IPS-15b (cell line): ENCODE data around the gene CCK.

Experiments
- H3K27me3 ChIP-seq: one replicate; pipeline ENCODE4 v1.6.1; 2013; ENCODE audit warnings: low read length; ENCODE audit not compliant: control insufficient read depth, insufficient read depth
- H3K36me3 ChIP-seq: one replicate; pipeline ENCODE4 v1.6.1; 2013; ENCODE audit warnings: low read length; ENCODE audit not compliant: control insufficient read depth, insufficient read depth
- H3K4me1 ChIP-seq: one replicate; pipeline ENCODE4 v1.6.1; 2013; ENCODE audit warnings: mild to moderate bottlenecking, low read length; ENCODE audit not compliant: control insufficient read depth, insufficient read depth
- H3K4me3 ChIP-seq: one replicate; pipeline ENCODE4 v1.5.1; 2013; ENCODE audit warnings: low read depth, low read length
- H3K9ac ChIP-seq: one replicate; pipeline ENCODE4 v1.6.1; 2013; ENCODE audit warnings: low read depth, mild to moderate bottlenecking, low read length
- H3K9me3 ChIP-seq: one replicate; pipeline ENCODE4 v1.6.1; 2013; ENCODE audit warnings: mild to moderate bottlenecking, low read length; ENCODE audit not compliant: control insufficient read depth, insufficient read depth

Gene CCK, protein sequence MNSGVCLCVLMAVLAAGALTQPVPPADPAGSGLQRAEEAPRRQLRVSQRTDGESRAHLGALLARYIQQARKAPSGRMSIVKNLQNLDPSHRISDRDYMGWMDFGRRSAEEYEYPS

GRCh38 chr3:42266085-42266484 lies at the start of gene CCK:
Gene CCK, minus strand, starts transcription at chr3:42266185. Its CDS starts 2,555 bp downstream, at chr3:42263630.
- Histone ChIP-seq H3K4me1 (peaks cover 4% of the 10 kb centered on the region), H3K36me3 (no peaks in the 10 kb centered on the region), H3K27me3 (peaks cover 57% of the 10 kb centered on the region), H3K9ac (no peak within 1 kb of the TSS), H3K4me3 (no peak within 1 kb of the TSS), H3K9me3 (no peaks in the 10 kb centered on the region)

GRCh38 chr3:42314411-42314810 lies 48.4 kb upstream of the CCK start:
- H3K9ac ChIP-seq: no peak overlapping the region
- no peak overlapping the region for H3K4me3 ChIP-seq
- H3K9me3 ChIP-seq: no peaks in the 10 kb centered on the region
- H3K36me3 ChIP-seq: no peaks in the 10 kb centered on the region
- no peaks in the 10 kb centered on the region for H3K27me3 ChIP-seq
- no peaks in the 10 kb centered on the region for H3K4me1 ChIP-seq

GRCh38 chr3:42308651-42309050 lies 42.7 kb upstream of the CCK start:
- Histone ChIP-seq H3K36me3 (no peaks in the 10 kb centered on the region), H3K4me1 (no peaks in the 10 kb centered on the region), H3K9me3 (no peaks in the 10 kb centered on the region), H3K27me3 (no peaks in the 10 kb centered on the region), H3K9ac (no peak overlapping the region), H3K4me3 (no peak overlapping the region)

DNA sequence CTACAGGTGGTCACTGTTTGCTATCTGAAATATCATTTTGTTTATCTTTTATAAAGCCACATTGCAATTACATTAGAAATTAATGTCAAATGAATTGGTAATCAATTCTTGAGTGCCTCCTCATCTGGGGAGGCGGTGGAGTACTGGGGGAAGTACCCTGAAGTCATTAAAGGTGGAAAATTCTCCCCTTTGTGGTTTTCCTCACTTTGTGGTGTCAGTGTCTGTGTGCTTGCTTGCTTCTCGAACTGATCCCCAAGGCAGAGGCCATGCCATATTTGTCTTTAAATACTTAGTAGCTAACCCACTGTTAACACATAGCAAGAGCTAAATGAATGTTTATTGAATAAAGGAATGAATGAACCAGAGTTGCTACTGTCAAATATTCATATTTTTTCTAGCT lies 40.5 kb upstream of the CCK start:
- Histone ChIP-seq H3K27me3 (no peaks in the 10 kb centered on the region), H3K9me3 (no peaks in the 10 kb centered on the region), H3K4me3 (no peak overlapping the region), H3K36me3 (no peaks in the 10 kb centered on the region), H3K4me1 (no peaks in the 10 kb centered on the region), H3K9ac (no peak overlapping the region)

DNA sequence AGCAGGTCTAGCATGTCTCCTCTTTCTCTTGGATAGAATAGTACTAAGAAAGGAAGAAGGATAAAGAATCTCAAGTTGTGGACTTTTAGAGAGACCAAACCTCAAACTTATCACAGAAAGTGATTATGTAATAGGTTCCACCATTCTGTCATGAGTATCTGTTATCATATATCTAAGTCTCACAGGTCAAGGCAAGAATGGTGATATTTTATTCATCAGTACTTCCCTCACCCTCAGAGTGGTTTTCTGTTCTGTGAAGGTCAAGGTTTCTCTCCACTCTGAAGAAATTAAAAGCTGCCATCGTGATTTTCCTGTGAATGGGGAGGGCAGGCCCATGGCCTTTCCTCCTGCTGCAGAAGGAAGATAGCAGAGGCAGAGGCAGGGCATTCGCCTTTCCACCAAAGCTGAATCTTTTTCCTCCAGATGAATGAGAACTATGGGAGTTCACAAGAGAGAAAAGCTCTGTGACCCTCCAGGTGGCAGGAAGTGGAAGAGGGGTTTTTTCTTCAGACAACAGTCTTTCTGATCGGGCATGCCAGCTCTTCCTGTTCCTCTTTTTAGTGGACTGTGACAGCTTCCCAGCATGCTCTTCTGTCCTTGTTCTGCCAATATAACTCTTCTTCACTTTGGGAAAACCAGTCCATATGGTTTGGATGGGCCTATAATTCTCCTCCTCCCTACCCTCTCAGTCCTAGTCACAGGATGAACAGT lies 37.1 kb upstream of the CCK start:
- no peak overlapping the region for H3K4me3 ChIP-seq
- H3K36me3 ChIP-seq: no peaks in the 10 kb centered on the region
- no peaks in the 10 kb centered on the region for H3K9me3 ChIP-seq
- H3K27me3 ChIP-seq: no peaks in the 10 kb centered on the region
- H3K4me1 ChIP-seq: no peaks in the 10 kb centered on the region
- H3K9ac ChIP-seq: no peak overlapping the region

- H3K36me3 ChIP-seq: no peaks in the 10 kb centered on the region
- no peak overlapping the region for H3K4me3 ChIP-seq
- H3K9me3 ChIP-seq: no peaks in the 10 kb centered on the region
- no peaks in the 10 kb centered on the region for H3K4me1 ChIP-seq
- no peak overlapping the region for H3K9ac ChIP-seq
- H3K27me3 ChIP-seq: no peaks in the 10 kb centered on the region
Measured at GRCh38 chr3:42301446-42302175, 35.6 kb upstream of the CCK start.

DNA sequence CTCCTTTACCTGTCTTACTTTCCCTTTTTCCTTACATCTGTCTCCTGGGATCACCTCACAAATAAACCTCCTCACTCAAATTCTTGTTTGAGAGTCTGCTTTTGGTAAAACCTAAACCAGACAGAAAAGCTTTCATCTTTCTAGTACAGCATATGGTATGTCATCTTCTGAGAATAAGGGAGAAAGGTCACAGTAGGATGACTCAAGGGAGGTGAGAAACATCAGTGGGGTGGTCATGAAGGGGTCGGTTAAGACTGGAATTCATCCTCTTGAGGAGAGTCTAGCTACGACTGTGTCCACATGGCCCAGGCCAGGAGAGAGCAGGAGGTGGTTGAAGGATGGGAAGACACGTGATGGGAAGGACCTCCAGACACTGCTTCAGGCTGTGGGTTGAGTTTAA lies 34.8 kb upstream of the CCK start:
- H3K9me3 ChIP-seq: no peaks in the 10 kb centered on the region
- no peak overlapping the region for H3K9ac ChIP-seq
- no peak overlapping the region for H3K4me3 ChIP-seq
- no peaks in the 10 kb centered on the region for H3K27me3 ChIP-seq
- H3K4me1 ChIP-seq: no peaks in the 10 kb centered on the region
- H3K36me3 ChIP-seq: no peaks in the 10 kb centered on the region

GRCh38 chr3:42300013-42300412 lies 34.0 kb upstream of the CCK start:
- Histone ChIP-seq H3K4me3 (no peak overlapping the region), H3K9ac (no peak overlapping the region), H3K9me3 (no peaks in the 10 kb centered on the region), H3K27me3 (no peaks in the 10 kb centered on the region), H3K4me1 (no peaks in the 10 kb centered on the region), H3K36me3 (no peaks in the 10 kb centered on the region)

DNA sequence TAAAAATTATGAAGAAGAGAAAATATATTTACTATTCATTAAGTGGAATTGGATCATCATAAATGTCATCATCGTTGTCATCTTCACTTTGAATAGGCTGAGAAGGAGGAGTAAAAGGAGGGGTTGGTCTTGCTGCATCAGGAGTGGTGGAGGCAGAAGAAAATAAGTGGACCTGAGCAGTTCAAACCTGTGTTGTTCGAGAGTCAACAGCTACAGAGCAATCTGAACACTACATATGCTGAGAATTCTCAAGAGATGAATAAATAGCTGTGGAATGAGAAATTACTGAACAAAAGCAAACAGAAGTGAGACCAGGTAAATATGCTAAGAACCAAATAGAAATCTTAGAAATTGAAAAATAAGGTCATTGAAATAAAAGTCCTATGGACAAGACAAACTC lies 32.3 kb upstream of the CCK start:
- Histone ChIP-seq H3K4me1 (no peaks in the 10 kb centered on the region), H3K36me3 (no peaks in the 10 kb centered on the region)

GRCh38 chr3:42292009-42292408 lies 26.0 kb upstream of the CCK start:
- no peak overlapping the region for H3K9ac ChIP-seq
- H3K36me3 ChIP-seq: no peaks in the 10 kb centered on the region
- H3K4me1 ChIP-seq: no peaks in the 10 kb centered on the region
- no peaks in the 10 kb centered on the region for H3K9me3 ChIP-seq
- no peaks in the 10 kb centered on the region for H3K27me3 ChIP-seq
- H3K4me3 ChIP-seq: no peak overlapping the region

More for the DNA sequence above, 32.3 kb upstream of the CCK start:
- Histone ChIP-seq H3K9ac (no peak overlapping the region), H3K27me3 (no peaks in the 10 kb centered on the region), H3K4me3 (no peak overlapping the region), H3K9me3 (no peaks in the 10 kb centered on the region)

GRCh38 chr3:42290966-42291714 lies 25.2 kb upstream of the CCK start:
- H3K4me3 ChIP-seq: no peak overlapping the region
- H3K4me1 ChIP-seq: no peaks in the 10 kb centered on the region
- H3K36me3 ChIP-seq: no peaks in the 10 kb centered on the region
- no peaks in the 10 kb centered on the region for H3K9me3 ChIP-seq
- H3K9ac ChIP-seq: no peak overlapping the region
- H3K27me3 ChIP-seq: no peaks in the 10 kb centered on the region
